ENCODE measurements around the gene DNAJC16. TPM values are rescaled to one million over a fixed set of nuclear protein-coding genes. Genes with fewer than 3 reads are reported as not detected.

The DNAJC16 gene
- total RNA-seq, 1 experiment from 2014 or later: 20.7 TPM

GRCh38 chr1:15531003-15531402, 4.4 kb downstream of the DNAJC16 start:
- H3K4me1 ChIP-seq (ENCODE audit: insufficient read depth, low read length): no peaks in the 10 kb centered on the region
- no peak overlapping the region for H3K27ac ChIP-seq (ENCODE audit: insufficient read length, low read depth, low read length)
- Mint-ChIP-seq H3K9me3 (no peaks in the 10 kb centered on the region), H3K36me3 (ENCODE audit: insufficient read depth in 1 of 3, low read depth in 3 of 3) (peaks cover 0 to 28% (median 22%) of the 10 kb centered on the region in 3 experiments; a peak in 6 of 7 replicates), H3K27ac (no peak overlapping the region), H3K27me3 (ENCODE audit: low read depth) (no peaks in the 10 kb centered on the region), H3K4me1 (peaks cover 12% of the 10 kb centered on the region in 2 experiments), H3K4me3 (no peak overlapping the region)
- no peak overlapping the region for H3K9ac ChIP-seq (ENCODE audit: extremely low read depth, insufficient read length, low read length)
- H2BK20ac ChIP-seq (ENCODE audit: low read depth, low read length, poor library complexity, severe bottlenecking): no peak overlapping the region
- H3K79me1 ChIP-seq (ENCODE audit: insufficient read depth, low read depth, low read length, poor library complexity, severe bottlenecking): no peaks in the 10 kb centered on the region
- no peak overlapping the region for H2AK5ac ChIP-seq (ENCODE audit: insufficient read length, low read length)
- H2BK15ac ChIP-seq (ENCODE audit: low read depth, low read length): no peak overlapping the region
- H3K27me3 ChIP-seq (ENCODE audit: insufficient read depth, low read length): no peaks in the 10 kb centered on the region; the same call in 1 of the 2 replicates
- no peak overlapping the region for H3K23ac ChIP-seq (ENCODE audit: insufficient read length, low read depth, low read length)
- WGBS (ENCODE audit: extremely low coverage, insufficient read length, low lambda C conversion rate): no CpG with 5 or more reads among the region's 4 CpGs
- no peak overlapping the region for H2BK12ac ChIP-seq (ENCODE audit: insufficient read length, low read depth, low read length)
- H4K91ac ChIP-seq (ENCODE audit: insufficient read length, low read depth, low read length): no peak overlapping the region
- H3K56ac ChIP-seq (ENCODE audit: insufficient read length, low read depth, low read length): no peak overlapping the region
- no peak for DNase-seq
- no peak overlapping the region for H4K8ac ChIP-seq (replicated peaks; ENCODE audit: insufficient read length, low read depth, low read length)
- no peak overlapping the region for H3T11ph ChIP-seq (ENCODE audit: low read length)
- no peak overlapping the region for H2AFZ ChIP-seq (ENCODE audit: low read length)
- H3K18ac ChIP-seq (ENCODE audit: insufficient read length, low read depth, low read length): no peak overlapping the region
- H4K5ac ChIP-seq (ENCODE audit: insufficient read length, low read depth, low read length): no peak overlapping the region
- no peak overlapping the region for H2BK120ac ChIP-seq (ENCODE audit: low read depth, low read length, poor library complexity, severe bottlenecking)
- no peak overlapping the region for H3K14ac ChIP-seq (ENCODE audit: insufficient read depth, low read length)
- TF ChIP-seq CTCF (conservative IDR thresholded peaks at IDR 0.05): no peak
- no peak overlapping the region for H3K4me2 ChIP-seq (ENCODE audit: insufficient read depth, insufficient read length, low read length)
- no peaks in the 10 kb centered on the region for H3K79me2 ChIP-seq (ENCODE audit: insufficient read depth, low read length)
- H3K4ac ChIP-seq (ENCODE audit: low read depth, low read length): no peak overlapping the region
- H2BK5ac ChIP-seq (ENCODE audit: insufficient read length, low read length): no peak overlapping the region
- H3K9me3 ChIP-seq (ENCODE audit: control insufficient read depth, low read depth, low read length): no peaks in the 10 kb centered on the region
- no peaks in the 10 kb centered on the region for H4K20me1 ChIP-seq (ENCODE audit: control insufficient read depth, insufficient read depth, insufficient read length)
- H3K23me2 ChIP-seq (ENCODE audit: insufficient read length, low read depth, low read length, poor library complexity, severe bottlenecking): no peaks in the 10 kb centered on the region

Measured in H9 (cell line).